PC-3 (cell line): ENCODE results near the gene RAB33B. TPM values are rescaled to one million over a fixed set of nuclear protein-coding genes. Genes with fewer than 3 reads are reported as not detected.

Source experiments
- ATAC-seq: fragments of 200-7000 bp; cut with Tn5 transposase; 2 replicates; pipeline ENCODE4 v1.9.1; 2020; ENCODE audit warnings: mild to moderate bottlenecking, moderate library complexity
- BruUV-seq: library from RNA; stranded (reverse); fragments of 400-500 nt; replicated peaks from 2 replicates; lab custom pipeline; 2021; lab: Mats Ljungman, UMichigan
- CTCF ChIA-PET: fragments of 300-600 bp; sonication (Branson Sonifier 250); formaldehyde crosslinking; loops from one replicate; lab custom pipeline; 2022; ENCODE audit warnings: antibody characterized with exemption; lab: Charles Lee
- POLR2A ChIA-PET: fragments of 300-600 bp; sonication (Branson Sonifier 250); formaldehyde crosslinking; loops from one replicate; lab custom pipeline; 2022; ENCODE audit warnings: antibody characterized with exemption; ENCODE audit not compliant: unreplicated experiment; lab: Charles Lee
- DNase-seq: peaks from one replicate; pipeline ENCODE4 v3.0.0-alpha.2; 2015
- H2AFZ ChIP-seq: fragments of 300-600 bp; sonication (generic); 2 replicates; pipeline ENCODE4 v1.6.0; 2016; ENCODE audit warnings: antibody characterized with exemption, low read length
- H3F3A ChIP-seq: fragments of 300-600 bp; sonication (generic); one replicate; pipeline ENCODE4 v1.6.0; 2017; ENCODE audit warnings: antibody characterized with exemption, low read length, control low read depth, mild to moderate bottlenecking; ENCODE audit not compliant: unreplicated experiment
- H3K27ac ChIP-seq: fragments of 300-600 bp; sonication (generic); 2 replicates; pipeline ENCODE4 v1.5.1; 2016; ENCODE audit warnings: mild to moderate bottlenecking, low read length
- H3K27me3 ChIP-seq: fragments of 300-600 bp; sonication (generic); 2 replicates; pipeline ENCODE4 v1.6.1; 2016; ENCODE audit warnings: low read length, mixed read lengths
- H3K36me3 ChIP-seq: fragments of 300-600 bp; sonication (generic); 2 replicates; pipeline ENCODE4 v1.6.1; 2016; ENCODE audit warnings: low read depth, mixed run types, low read length, mixed read lengths
- H3K4me1 ChIP-seq: fragments of 300-600 bp; sonication (generic); 2 replicates; pipeline ENCODE4 v1.5.1; 2016; ENCODE audit warnings: low read length; ENCODE audit not compliant: insufficient read depth
- H3K4me2 ChIP-seq: fragments of 300-600 bp; sonication (generic); 2 replicates; pipeline ENCODE4 v1.6.0; 2016; ENCODE audit warnings: low read length
- H3K4me3 ChIP-seq: fragments of 300-600 bp; sonication (generic); 2 replicates; pipeline ENCODE4 v1.5.1; 2016; ENCODE audit warnings: mild to moderate bottlenecking, low read length, mixed read lengths
- H3K79me2 ChIP-seq: fragments of 300-600 bp; sonication (generic); 2 replicates; pipeline ENCODE4 v1.6.1; 2017; ENCODE audit warnings: low read length, mixed read lengths
- H3K9ac ChIP-seq: fragments of 300-600 bp; sonication (generic); 2 replicates; pipeline ENCODE4 v1.6.0; 2016; ENCODE audit warnings: mild to moderate bottlenecking, low read length
- H3K9me2 ChIP-seq: fragments of 300-600 bp; sonication (generic); replicated peaks from 2 replicates; pipeline ENCODE4 v1.6.1; 2016; ENCODE audit warnings: mixed run types, low read length, mixed read lengths
- H3K9me3 ChIP-seq: fragments of 300-600 bp; sonication (generic); 2 replicates; pipeline ENCODE4 v1.6.1; 2016; ENCODE audit warnings: low read length, mixed read lengths
- H4K20me1 ChIP-seq: fragments of 300-600 bp; sonication (generic); 2 replicates; pipeline ENCODE4 v1.6.1; 2016; ENCODE audit warnings: low read length, mixed read lengths
- EZH2 ChIP-seq: fragments of 300-600 bp; sonication (generic); IDR thresholded peaks from one replicate; pipeline ENCODE4 v1.6.1; 2017; ENCODE audit warnings: antibody characterized with exemption, mild to moderate bottlenecking, low read length; ENCODE audit not compliant: unreplicated experiment
- EZH2phosphoT487 ChIP-seq: fragments of 300-600 bp; sonication (generic); IDR thresholded peaks from 2 replicates; pipeline ENCODE4 v1.6.1; 2018; ENCODE audit warnings: mild to moderate bottlenecking, antibody characterized with exemption, low read length, borderline replicate concordance
- intact Hi-C: fragments of 100-400 bp; cut with micrococcal nuclease; formaldehyde crosslinking; loops from 2 replicates; pipeline ENCODE4 v1.9.0; 2023
- total RNA-seq: library from RNA; depleted of rRNA; stranded (reverse); fragments of >200 nt; gene quantifications from 2 replicates; pipeline ENCODE4 v1.2.3, GENCODE V29; 2014
- TF ChIP-seq, protein P1 (sequence below): fragments of 300-600 bp; sonication (generic); conservative IDR thresholded peaks from 2 replicates; pipeline ENCODE4 v1.5.1; 2017; ENCODE audit warnings: antibody characterized with exemption, low read depth, mild to moderate bottlenecking, low read length

RAB33B gene
- total RNA-seq, 1 experiment from 2014 or later = 4.4 TPM

DNA sequence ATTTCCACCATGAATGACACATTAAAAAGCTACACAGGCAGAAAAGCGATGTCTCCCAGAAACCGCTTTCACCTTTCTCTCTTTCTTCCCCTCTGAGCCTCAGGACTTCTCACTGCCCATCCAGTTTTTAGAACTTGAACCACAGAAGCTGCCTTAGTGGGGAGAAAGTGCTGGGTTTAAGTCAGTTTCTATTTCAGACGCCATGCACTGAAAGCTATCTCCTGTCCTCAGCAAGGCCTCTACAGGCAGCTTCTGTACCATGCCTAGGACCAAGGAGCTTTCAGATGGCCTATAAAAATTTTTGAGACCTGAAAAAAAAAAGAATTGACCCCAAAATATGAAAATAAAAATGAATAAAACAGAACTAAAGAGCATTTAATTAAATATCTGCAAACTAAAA, 34.5 kb downstream of the RAB33B start:
- DNase-seq (no peak), ATAC-seq (no peak)
- no peaks in the 10 kb centered on the region for H3K9me2 ChIP-seq
- H4K20me1 ChIP-seq = no peaks in the 10 kb centered on the region
- H3K79me2 ChIP-seq = no peaks in the 10 kb centered on the region
- no peak overlapping the region for H3K4me3 ChIP-seq
- POLR2A ChIA-PET = no interaction called here
- no peaks in the 10 kb centered on the region for H3K4me1 ChIP-seq
- no peaks in the 10 kb centered on the region for H3K9me3 ChIP-seq
- TF ChIP-seq EZH2phosphoT487 (no peak), EZH2 (no peak)
- TF ChIP-seq, protein P1, sequence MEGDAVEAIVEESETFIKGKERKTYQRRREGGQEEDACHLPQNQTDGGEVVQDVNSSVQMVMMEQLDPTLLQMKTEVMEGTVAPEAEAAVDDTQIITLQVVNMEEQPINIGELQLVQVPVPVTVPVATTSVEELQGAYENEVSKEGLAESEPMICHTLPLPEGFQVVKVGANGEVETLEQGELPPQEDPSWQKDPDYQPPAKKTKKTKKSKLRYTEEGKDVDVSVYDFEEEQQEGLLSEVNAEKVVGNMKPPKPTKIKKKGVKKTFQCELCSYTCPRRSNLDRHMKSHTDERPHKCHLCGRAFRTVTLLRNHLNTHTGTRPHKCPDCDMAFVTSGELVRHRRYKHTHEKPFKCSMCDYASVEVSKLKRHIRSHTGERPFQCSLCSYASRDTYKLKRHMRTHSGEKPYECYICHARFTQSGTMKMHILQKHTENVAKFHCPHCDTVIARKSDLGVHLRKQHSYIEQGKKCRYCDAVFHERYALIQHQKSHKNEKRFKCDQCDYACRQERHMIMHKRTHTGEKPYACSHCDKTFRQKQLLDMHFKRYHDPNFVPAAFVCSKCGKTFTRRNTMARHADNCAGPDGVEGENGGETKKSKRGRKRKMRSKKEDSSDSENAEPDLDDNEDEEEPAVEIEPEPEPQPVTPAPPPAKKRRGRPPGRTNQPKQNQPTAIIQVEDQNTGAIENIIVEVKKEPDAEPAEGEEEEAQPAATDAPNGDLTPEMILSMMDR = no peak
- H3K27ac ChIP-seq = no peak overlapping the region
- no peaks in the 10 kb centered on the region for H3K36me3 ChIP-seq
- no TSS peak for BruUV-seq
- no peaks in the 10 kb centered on the region for H3K27me3 ChIP-seq
- no peaks in the 10 kb centered on the region for H3F3A ChIP-seq
- H3K9ac ChIP-seq = no peak overlapping the region
- intact Hi-C loops = no loop called here
- no peak overlapping the region for H2AFZ ChIP-seq
- no peak overlapping the region for H3K4me2 ChIP-seq
- CTCF ChIA-PET = no interaction called here

DNA sequence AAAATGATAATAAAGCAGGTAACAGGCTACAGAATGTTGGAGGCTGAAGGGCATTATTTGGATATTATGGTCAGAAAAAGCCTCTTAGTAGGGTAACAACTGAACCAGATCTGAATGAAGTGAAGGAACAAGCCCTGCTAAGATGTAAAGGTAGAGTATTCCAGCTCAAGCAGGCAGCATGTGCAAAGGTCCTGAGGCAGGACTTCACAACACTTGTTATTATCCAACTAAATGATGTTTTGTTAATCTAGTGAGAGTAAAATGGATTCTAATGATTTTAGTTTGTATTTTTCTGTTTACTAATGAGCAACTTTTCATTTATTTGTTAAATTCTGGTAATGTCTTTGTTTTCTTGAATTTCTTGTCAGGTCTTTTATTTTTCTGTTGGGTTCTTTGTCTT, 35.7 kb downstream of the RAB33B start:
- Histone ChIP-seq H3K27ac (no peak overlapping the region), H3K36me3 (no peaks in the 10 kb centered on the region), H3F3A (no peaks in the 10 kb centered on the region), H3K9me3 (no peaks in the 10 kb centered on the region), H4K20me1 (no peaks in the 10 kb centered on the region), H3K4me3 (no peak overlapping the region), H3K27me3 (no peaks in the 10 kb centered on the region), H3K4me1 (no peaks in the 10 kb centered on the region), H2AFZ (no peak overlapping the region), H3K79me2 (no peaks in the 10 kb centered on the region), H3K9ac (no peak overlapping the region), H3K9me2 (no peaks in the 10 kb centered on the region), H3K4me2 (no peak overlapping the region)
- POLR2A ChIA-PET = no interaction called here
- no TSS peak for BruUV-seq
- no peak for TF ChIP-seq EZH2
- TF ChIP-seq, protein P1 = no peak
- no peak for TF ChIP-seq EZH2phosphoT487
- CTCF ChIA-PET = no interaction called here
- DNase-seq (no peak), ATAC-seq (no peak)
- intact Hi-C loops = loop anchor here (10.0 kb wide), 1 partner anchor 75 kb away; no protein-coding TSS in a partner anchor

DNA sequence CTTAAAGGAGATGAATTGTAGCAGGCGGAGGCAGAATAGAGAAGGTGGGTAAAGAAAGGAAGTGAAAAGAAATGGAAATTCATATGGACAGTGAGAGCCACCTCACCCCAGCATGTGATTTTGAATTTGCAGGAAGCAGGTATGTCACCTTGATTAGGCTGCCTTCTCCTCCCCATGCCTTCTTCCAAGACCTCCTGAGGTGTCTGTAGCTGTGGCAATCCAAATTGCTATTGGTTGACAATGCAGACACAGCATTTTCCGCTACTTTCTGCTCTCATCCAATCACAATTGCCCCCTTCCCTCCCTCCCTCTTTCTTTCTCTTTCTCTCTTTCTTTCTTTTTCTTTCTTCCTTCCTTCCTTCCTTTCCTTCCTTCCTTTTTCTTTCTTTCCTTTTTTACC, 38.5 kb downstream of the RAB33B start:
- no peak overlapping the region for H3K9ac ChIP-seq
- H3K9me3 ChIP-seq = no peaks in the 10 kb centered on the region
- H3K36me3 ChIP-seq = no peaks in the 10 kb centered on the region
- no peak overlapping the region for H3K27ac ChIP-seq
- DNase-seq = no peak
- BruUV-seq = no TSS peak
- no peaks in the 10 kb centered on the region for H3K4me1 ChIP-seq
- intact Hi-C loops = loop anchor here (10.0 kb wide), 1 partner anchor 78 kb away; no protein-coding TSS in a partner anchor
- no peaks in the 10 kb centered on the region for H3K9me2 ChIP-seq
- TF ChIP-seq EZH2phosphoT487 = no peak
- ChIA-PET POLR2A (no interaction called here), CTCF (no interaction called here)
- no peak for ATAC-seq
- H3K79me2 ChIP-seq = no peaks in the 10 kb centered on the region
- H3K4me2 ChIP-seq = no peak overlapping the region
- H3K4me3 ChIP-seq = no peak overlapping the region
- no peaks in the 10 kb centered on the region for H3K27me3 ChIP-seq
- no peak overlapping the region for H2AFZ ChIP-seq
- H4K20me1 ChIP-seq = no peaks in the 10 kb centered on the region
- H3F3A ChIP-seq = no peaks in the 10 kb centered on the region
